Aorta (tissue), 5 donors: Measurements from ENCODE around the gene GARS1. TPM values are rescaled to one million over a fixed set of nuclear protein-coding genes. Genes with fewer than 3 reads are reported as not detected.
"Not testable (repeated sequence)": the region's sequence is repeated elsewhere in the genome, so short reads cannot be mapped to it uniquely, and the experiment has no call there.

ENCODE experiments used
- ATAC-seq: fragments of 200-7000 bp; cut with Tn5 transposase; one replicate; pipeline ENCODE4 v1.9.1; 2022; ENCODE audit warnings: moderate library complexity; ENCODE audit not compliant: low FRiP score
- DNase-seq, 2 donors: peaks; one replicate each; pipeline ENCODE4 v3.0.0-alpha.2; 2020
- H3K27ac ChIP-seq, 2 donors: one replicate each; pipeline ENCODE4 v1.5.1; 2013; ENCODE audit warnings: low read length in 2 of 2, mild to moderate bottlenecking in 2 of 2, moderate library complexity in 2 of 2, control low read depth in 1 of 2, inconsistent platforms in 1 of 2, low read depth in 1 of 2
- H3K27me3 ChIP-seq, 2 donors: one replicate each; pipeline ENCODE4 v1.6.1; 2013; ENCODE audit warnings: control low read depth in 1 of 2, low read length in 1 of 2, mild to moderate bottlenecking in 1 of 2, moderate library complexity in 1 of 2; ENCODE audit not compliant: insufficient read depth in 2 of 2, control insufficient read depth in 1 of 2
- H3K36me3 ChIP-seq, 2 donors: one replicate each; pipeline ENCODE4 v1.6.1; 2013; ENCODE audit warnings: control low read depth in 1 of 2, low read length in 1 of 2, mild to moderate bottlenecking in 1 of 2; ENCODE audit not compliant: insufficient read depth in 2 of 2, control insufficient read depth in 1 of 2
- H3K4me1 ChIP-seq, 2 donors: one replicate each; pipeline ENCODE4 v1.6.1; 2013; ENCODE audit warnings: low read length in 2 of 2, control low read depth in 1 of 2, mild to moderate bottlenecking in 1 of 2, moderate library complexity in 1 of 2; ENCODE audit not compliant: insufficient read depth in 2 of 2, control insufficient read depth in 1 of 2
- H3K4me3 ChIP-seq, 2 donors: one replicate each; pipeline ENCODE4 v1.5.1; 2013; ENCODE audit warnings: low read length in 2 of 2, control low read depth in 1 of 2, mild to moderate bottlenecking in 1 of 2
- H3K9me3 ChIP-seq: one replicate; pipeline ENCODE4 v1.6.1; 2013; ENCODE audit warnings: mild to moderate bottlenecking, low read length; ENCODE audit not compliant: control insufficient read depth
- WGBS, 2 donors: extraction: QIAGEN DNeasy Blood & Tissue Kit; methylation state at CpG; one replicate each; pipeline ENCODE4 v1.1.7; 2013; 5-methylcytosine and 5-hydroxymethylcytosine counted together
- intact Hi-C, 2 donors: fragments of 100-400 bp; cut with DNase I; formaldehyde crosslinking; loops; one replicate each; pipeline versions ENCODE4 v1.14.2 to v1.15.0; 2022
- polyA plus RNA-seq, 2 donors: library from polyadenylated mRNA; stranded (reverse); fragments of 200-250 nt; gene quantifications; one replicate each; pipeline ENCODE4 v1.2.3, GENCODE V29; 2013
- total RNA-seq, 2 donors: library from RNA; stranded (reverse); fragmentation: NEBNext Ultra II Directional; extraction: Animal tissue kit (Norgen Biotek cat#: 25700); gene quantifications; one replicate each; pipeline ENCODE4 v1.2.1, GENCODE V29; 2021
- donor health status: healthy with polysubstance abuse.
- donor health status: Bipolar disorder and iron deficiency.
- donor health status: DM: no; HTN: no; CAD: no.
- donor health status: DM: no; HTN: no; CAD: no.
- donor health status: DM: yes; HTN: yes; CAD: no.

The GARS1 gene
- total and polyA plus RNA-seq, 4 donors: 33.2 to 73.8 (median 47.1) TPM

DNA sequence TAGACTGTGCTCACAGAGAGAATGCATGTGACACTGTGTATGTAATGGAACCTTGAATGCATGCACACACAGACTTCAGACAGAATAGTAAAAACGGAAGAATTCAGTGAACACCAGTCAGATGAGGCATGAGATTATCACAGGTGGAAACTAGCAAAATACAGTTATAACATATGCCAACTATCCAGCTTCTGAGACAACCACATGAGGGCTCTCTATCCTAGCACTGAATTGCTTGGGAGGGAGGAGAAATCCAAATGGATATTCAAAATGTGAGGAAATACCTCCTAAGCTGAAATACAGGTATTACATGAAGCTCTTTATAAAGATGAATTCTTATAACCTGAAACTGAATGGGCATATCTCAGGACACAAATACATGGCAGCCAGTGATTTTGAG lies 30.6 kb downstream of the GARS1 start:
- intact Hi-C loops: no loop called here
- WGBS, 2 donors: 71 to 76% methylated on average over 1 of the region's 1 CpG
- Histone ChIP-seq H3K36me3 (peaks cover 4 to 8% of the 10 kb centered on the region in 2 donors), H3K27me3 (no peaks in the 10 kb centered on the region), H3K4me3 (no peak overlapping the region), H3K4me1 (no peaks in the 10 kb centered on the region), H3K27ac (no peak overlapping the region), H3K9me3 (no peaks in the 10 kb centered on the region)
- ATAC-seq: no peak
- DNase-seq: no peak

DNA sequence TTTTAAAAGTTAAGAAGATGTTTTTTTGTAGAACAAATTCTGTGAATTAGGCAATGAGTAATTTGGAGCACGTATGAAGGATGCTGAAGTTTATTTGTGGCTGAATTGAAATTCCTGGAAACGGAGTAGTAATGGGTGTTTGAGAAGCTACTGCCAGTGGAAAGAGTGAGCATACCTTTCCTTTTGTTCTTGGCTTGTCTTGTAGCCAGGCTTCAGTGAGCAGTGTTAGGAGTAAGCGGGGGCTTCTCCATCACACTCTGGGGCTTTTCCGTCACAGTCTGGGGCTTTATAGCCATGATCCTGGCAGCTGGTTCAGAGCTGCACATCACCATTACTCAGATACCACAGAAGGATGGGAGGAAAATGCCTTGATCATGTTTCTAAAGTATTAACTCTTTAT lies 32.3 kb downstream of the GARS1 start:
- H3K27me3 ChIP-seq: no peaks in the 10 kb centered on the region
- no peaks in the 10 kb centered on the region for H3K9me3 ChIP-seq
- ATAC-seq: no peak
- peaks cover 4 to 10% of the 10 kb centered on the region in 2 donors for H3K36me3 ChIP-seq
- 83 to 86% methylated on average over 4 of the region's 4 CpGs for whole genome bisulfite sequencing, 2 donors
- H3K4me1 ChIP-seq: no peaks in the 10 kb centered on the region
- H3K27ac ChIP-seq: no peak overlapping the region
- no peak for DNase-seq
- no peak overlapping the region for H3K4me3 ChIP-seq
- intact Hi-C loops: no loop called here

DNA sequence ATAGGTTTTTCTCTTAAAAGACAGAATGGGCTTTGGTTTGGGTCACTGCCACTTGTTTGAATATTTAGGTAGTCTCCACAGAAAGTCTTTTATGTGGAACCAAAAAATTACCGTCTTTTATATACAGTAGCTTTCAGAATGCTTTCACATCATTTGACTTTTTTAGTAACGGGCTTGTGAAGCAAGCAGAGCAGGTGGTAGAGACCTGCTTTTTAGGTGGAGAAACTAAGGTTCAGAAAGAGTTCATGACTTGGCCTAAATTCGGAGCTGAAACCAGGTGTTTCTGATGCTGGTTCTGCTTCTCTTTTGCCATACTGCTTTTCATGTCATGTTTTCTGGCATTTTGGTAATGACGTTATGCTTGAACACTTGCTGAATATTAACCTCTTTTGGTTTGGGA lies 36.3 kb downstream of the GARS1 start:
- no peaks in the 10 kb centered on the region for H3K9me3 ChIP-seq
- DNase-seq (no peak), ATAC-seq (no peak)
- H3K4me1 ChIP-seq: no peaks in the 10 kb centered on the region
- intact Hi-C loops: no loop called here
- no peaks in the 10 kb centered on the region for H3K27me3 ChIP-seq
- no peak overlapping the region for H3K27ac ChIP-seq
- H3K36me3 ChIP-seq: peaks cover 14 to 20% of the 10 kb centered on the region in 2 donors
- no peak overlapping the region for H3K4me3 ChIP-seq
- WGBS, 2 donors: 92 to 94% methylated on average over 4 of the region's 4 CpGs

DNA sequence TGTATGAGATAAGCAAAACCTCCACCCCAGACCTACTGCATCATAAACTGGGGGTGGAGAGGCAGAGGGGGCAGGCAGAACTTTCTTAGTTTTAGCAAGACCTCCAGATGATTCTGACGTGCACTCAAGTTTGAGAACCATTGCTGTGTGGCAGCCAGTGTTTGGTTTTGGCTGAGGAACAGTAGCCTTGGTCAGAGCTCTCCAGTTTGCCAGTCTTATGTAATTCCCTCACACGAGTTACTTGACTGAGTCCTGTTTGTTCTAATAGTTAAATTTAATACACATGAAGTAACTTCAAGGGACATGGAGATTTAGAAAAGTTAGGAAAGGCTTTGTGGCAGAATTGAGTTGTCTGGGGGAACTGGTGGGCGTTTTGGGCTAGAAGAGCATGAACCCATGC lies 38.5 kb downstream of the GARS1 start:
- Histone ChIP-seq H3K4me1 (no peaks in the 10 kb centered on the region), H3K36me3 (peaks cover 12 to 20% of the 10 kb centered on the region in 2 donors), H3K9me3 (no peaks in the 10 kb centered on the region), H3K4me3 (no peak overlapping the region), H3K27me3 (no peaks in the 10 kb centered on the region), H3K27ac (no peak overlapping the region)
- 51 to 54% methylated on average over 3 of the region's 3 CpGs for WGBS, 2 donors
- DNase-seq (no peak), ATAC-seq (no peak)
- intact Hi-C loops: no loop called here

DNA sequence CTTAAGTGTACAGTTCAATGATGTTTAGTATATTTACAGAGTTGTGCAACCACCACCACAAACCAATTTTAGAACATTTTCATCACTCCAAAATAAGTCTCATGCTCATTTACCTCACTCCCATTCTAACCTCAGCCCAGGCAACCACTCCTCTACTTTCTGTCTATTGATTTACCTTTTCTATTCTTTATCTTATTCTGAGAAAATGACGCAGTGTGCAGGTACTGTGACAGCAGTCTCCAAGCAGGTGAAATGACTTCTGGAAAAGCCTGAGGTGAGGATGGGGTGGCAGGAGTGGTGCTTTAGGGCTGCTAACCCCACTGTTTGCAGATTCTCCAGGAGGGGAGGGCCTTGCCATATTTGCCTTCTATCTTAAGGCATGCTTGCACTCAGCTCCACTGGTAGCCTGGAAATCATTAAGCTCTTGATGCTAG lies 39.5 kb downstream of the GARS1 start:
- ATAC-seq: no peak
- no peaks in the 10 kb centered on the region for H3K9me3 ChIP-seq
- H3K27ac ChIP-seq: no peak overlapping the region
- intact Hi-C loops: no loop called here
- WGBS, 2 donors: 89 to 99% methylated on average over 1 of the region's 1 CpG
- H3K36me3 ChIP-seq: peaks cover 12 to 20% of the 10 kb centered on the region in 2 donors
- no peak overlapping the region for H3K4me3 ChIP-seq
- no peaks in the 10 kb centered on the region for H3K27me3 ChIP-seq
- DNase-seq: no peak
- H3K4me1 ChIP-seq: no peaks in the 10 kb centered on the region

DNA sequence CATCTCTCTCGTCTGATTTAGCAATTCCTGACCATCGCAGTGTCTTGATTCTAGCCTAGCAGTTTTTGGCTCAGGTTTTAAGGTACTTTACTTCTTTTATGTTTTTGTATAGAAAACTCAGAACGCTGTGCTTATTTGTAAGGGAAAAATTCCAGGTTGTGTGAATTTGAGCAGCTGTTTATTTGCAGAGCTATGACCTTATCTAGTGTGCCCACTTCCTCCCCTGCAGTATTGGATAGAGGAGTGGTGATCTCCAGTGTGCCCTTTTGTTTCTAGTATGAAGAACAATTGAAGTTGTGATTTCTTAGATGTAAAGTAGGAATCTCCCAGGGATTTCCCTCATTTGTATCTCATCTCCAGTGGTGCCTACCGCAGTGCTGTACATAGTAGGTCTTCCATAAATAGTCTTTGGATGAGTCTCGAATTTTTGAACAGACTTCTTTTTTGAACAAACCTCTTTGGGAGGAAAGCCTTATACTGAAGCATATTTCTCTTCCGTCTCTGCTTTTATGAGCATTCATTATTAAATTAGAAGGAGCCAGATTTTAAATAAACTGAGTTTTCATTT lies 40.0 kb downstream of the GARS1 start:
- Histone ChIP-seq H3K4me3 (no peak overlapping the region), H3K27ac (no peak overlapping the region), H3K9me3 (no peaks in the 10 kb centered on the region), H3K4me1 (no peaks in the 10 kb centered on the region), H3K27me3 (no peaks in the 10 kb centered on the region), H3K36me3 (peaks cover 9 to 20% of the 10 kb centered on the region in 2 donors)
- WGBS, 2 donors: 79 to 83% methylated on average over 6 of the region's 6 CpGs
- intact Hi-C loops: no loop called here
- ATAC-seq: no peak
- DNase-seq: no peak

DNA sequence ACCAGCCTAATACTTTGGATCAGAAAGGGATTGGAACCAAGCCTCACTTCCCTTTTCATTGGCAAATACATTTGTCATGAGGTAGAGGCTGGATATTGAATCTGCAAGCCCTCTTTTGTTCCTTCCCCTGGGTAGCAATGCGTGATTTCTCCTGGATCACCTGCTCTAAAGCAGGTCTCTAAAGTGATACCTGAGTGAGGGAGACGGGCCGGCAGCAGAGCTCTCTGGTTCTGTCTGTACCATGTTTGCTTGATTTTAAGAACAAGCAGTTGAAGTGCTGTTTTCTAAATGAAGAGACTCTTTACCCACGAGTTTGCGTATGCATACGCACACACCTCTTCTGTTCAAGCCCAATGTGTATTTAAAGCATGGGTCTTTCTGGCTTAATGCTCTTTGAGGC lies 41.1 kb downstream of the GARS1 start:
- H3K9me3 ChIP-seq: no peaks in the 10 kb centered on the region
- no peaks in the 10 kb centered on the region for H3K27me3 ChIP-seq
- peaks cover 9 to 20% of the 10 kb centered on the region in 2 donors for H3K36me3 ChIP-seq
- no peak for ATAC-seq
- no peak overlapping the region for H3K27ac ChIP-seq
- no peak overlapping the region for H3K4me3 ChIP-seq
- 95 to 96% methylated on average over 6 of the region's 6 CpGs for WGBS, 2 donors
- no peaks in the 10 kb centered on the region for H3K4me1 ChIP-seq
- DNase-seq: no peak
- intact Hi-C loops: no loop called here

DNA sequence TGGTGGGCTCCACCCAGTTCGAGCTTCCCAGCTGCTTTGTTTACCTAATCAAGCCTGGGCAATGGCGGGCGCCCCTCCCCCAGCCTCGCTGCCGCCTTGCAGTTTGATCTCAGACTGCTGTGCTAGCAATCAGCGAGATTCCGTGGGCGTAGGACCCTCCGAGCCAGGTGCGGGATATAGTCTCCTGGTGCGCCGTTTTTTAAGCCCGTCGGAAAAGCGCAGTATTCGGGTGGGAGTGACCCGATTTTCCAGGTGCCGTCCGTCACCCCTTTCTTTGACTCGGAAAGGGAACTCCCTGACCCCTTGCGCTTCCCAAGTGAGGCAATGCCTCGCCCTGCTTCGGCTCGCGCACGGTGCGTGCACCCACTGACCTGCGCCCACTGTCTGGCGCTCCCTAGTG lies 47.6 kb downstream of the GARS1 start:
- intact Hi-C loops: loop anchor here in 1 of 2 donors (10.0 kb wide), 1 partner anchor 92 kb away; no protein-coding TSS in a partner anchor
- H3K4me3 ChIP-seq, H3K9me3 ChIP-seq, H3K27ac ChIP-seq, H3K36me3 ChIP-seq, DNase-seq, H3K4me1 ChIP-seq, ATAC-seq, H3K27me3 ChIP-seq: not testable (repeated sequence)
- 63 to 80% methylated on average over 14 to 15 of the region's 29 CpGs for WGBS, 2 donors

DNA sequence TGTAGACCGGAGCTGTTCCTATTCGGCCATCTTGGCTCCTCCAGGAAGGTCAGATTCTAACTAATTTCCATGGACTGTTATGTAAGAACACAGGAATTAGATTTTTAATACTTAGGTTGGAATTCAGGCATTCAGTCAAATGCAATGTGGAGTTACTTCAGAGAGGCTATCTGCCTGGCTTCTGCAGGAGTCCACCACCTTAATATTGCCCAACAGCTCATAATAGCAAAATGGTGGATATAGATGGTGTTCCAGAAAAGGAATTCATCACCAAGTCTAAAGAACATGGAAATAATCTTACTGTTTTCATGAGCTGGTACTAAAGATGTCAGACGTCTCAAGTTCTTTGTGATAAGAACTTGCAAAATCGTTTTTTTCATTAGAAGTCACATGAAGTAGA lies 48.1 kb downstream of the GARS1 start:
- no peaks in the 10 kb centered on the region for H3K36me3 ChIP-seq
- H3K27ac ChIP-seq: no peak overlapping the region
- DNase-seq: no peak
- H3K4me3 ChIP-seq: no peak overlapping the region
- intact Hi-C loops: loop anchor here in 1 of 2 donors (10.0 kb wide), 1 partner anchor 92 kb away; no protein-coding TSS in a partner anchor
- H3K4me1 ChIP-seq: no peaks in the 10 kb centered on the region
- no peaks in the 10 kb centered on the region for H3K9me3 ChIP-seq
- no peak for ATAC-seq
- no peaks in the 10 kb centered on the region for H3K27me3 ChIP-seq
- WGBS, 2 donors: 78 to 85% methylated on average over 4 of the region's 4 CpGs
